Vagina (tissue), 2 donors: ENCODE measurements around the gene MRTFA. TPM values are rescaled to one million over a fixed set of nuclear protein-coding genes. Genes with fewer than 3 reads are reported as not detected.
"Not testable (repeated sequence)": the region's sequence is repeated elsewhere in the genome, so short reads cannot be mapped to it uniquely, and the experiment has no call there.

Experiments
- DNase-seq, 2 donors: peaks; one replicate each; pipeline ENCODE4 v3.0.0-alpha.2; 2017; ENCODE audit errors: extremely low spot score in 2 of 2
- H3K27ac ChIP-seq: fragments of 200-600 bp; sonication (generic); one replicate; pipeline ENCODE4 v1.5.1; 2019
- H3K27me3 ChIP-seq: fragments of 200-600 bp; sonication (generic); one replicate; pipeline ENCODE4 v1.5.1; 2019
- H3K36me3 ChIP-seq, 2 donors: fragments of 200-600 bp; sonication (generic); one replicate each; pipeline ENCODE4 v1.5.1; 2017 to 2019
- H3K4me1 ChIP-seq: fragments of 200-600 bp; sonication (generic); one replicate; pipeline ENCODE4 v1.5.1; 2019
- H3K4me3 ChIP-seq, 2 donors: fragments of 200-600 bp; sonication (generic); 1 replicate in 1 of 2; 2 replicates in 1 of 2; pipeline ENCODE4 v1.5.1; 2016 to 2019
- H3K9me3 ChIP-seq: fragments of 200-600 bp; sonication (generic); one replicate; pipeline ENCODE4 v1.5.1; 2019
- CTCF ChIP-seq, 3 experiments: fragments of 450-650 bp in 2 of 3; fragments of 200-600 bp in 1 of 3; sonication (generic) in 1 of 3; IDR thresholded peaks; one replicate each; pipeline ENCODE4 v1.5.1; 2017 to 2019; ENCODE audit warnings: antibody characterized with exemption in 3 of 3, mild to moderate bottlenecking in 2 of 3, moderate library complexity in 2 of 3
- POLR2A ChIP-seq, 2 donors: fragments of 450-650 bp; IDR thresholded peaks; one replicate each; pipeline ENCODE4 v1.6.1; 2017; ENCODE audit warnings: antibody characterized with exemption in 2 of 2, mild to moderate bottlenecking in 2 of 2, moderate library complexity in 2 of 2
- POLR2AphosphoS5 ChIP-seq, 2 donors: sonication (generic); formaldehyde crosslinking; IDR thresholded peaks; one replicate each; pipeline ENCODE4 v1.9.0; 2017; ENCODE audit warnings: antibody characterized with exemption in 2 of 2, mild to moderate bottlenecking in 2 of 2, low read depth in 1 of 2; ENCODE audit not compliant: insufficient read depth in 1 of 2
- intact Hi-C: fragments of 100-400 bp; cut with DNase I; formaldehyde crosslinking; loops from one replicate; pipeline ENCODE4 v1.15.1; 2023
- total RNA-seq: library from RNA; depleted of rRNA; stranded (reverse); fragments of >200 nt; gene quantifications from one replicate; pipeline ENCODE4 v1.2.3, GENCODE V29; 2016

Gene MRTFA
- total RNA-seq, 1 donor from 2014 or later, result 99.4 TPM

GRCh38 chr22:40557972-40558371 is 78.5 kb downstream of the MRTFA start:
- no peak for DNase-seq
- H3K9me3 ChIP-seq, result no peaks in the 10 kb centered on the region
- intact Hi-C loops, result no loop called here
- no peak overlapping the region for H3K27ac ChIP-seq
- H3K4me1 ChIP-seq, result peaks cover 7% of the 10 kb centered on the region
- no peaks in the 10 kb centered on the region for H3K36me3 ChIP-seq
- H3K27me3 ChIP-seq, result no peaks in the 10 kb centered on the region
- TF ChIP-seq POLR2AphosphoS5 (IDR thresholded peaks at IDR 0.05; ENCODE audit: insufficient read depth in 1 of 2, low read depth in 1 of 2), result no peak
- no peak for TF ChIP-seq CTCF (IDR thresholded peaks at IDR 0.05)
- TF ChIP-seq POLR2A (IDR thresholded peaks at IDR 0.05), result no peak
- no peak overlapping the region for H3K4me3 ChIP-seq

DNA sequence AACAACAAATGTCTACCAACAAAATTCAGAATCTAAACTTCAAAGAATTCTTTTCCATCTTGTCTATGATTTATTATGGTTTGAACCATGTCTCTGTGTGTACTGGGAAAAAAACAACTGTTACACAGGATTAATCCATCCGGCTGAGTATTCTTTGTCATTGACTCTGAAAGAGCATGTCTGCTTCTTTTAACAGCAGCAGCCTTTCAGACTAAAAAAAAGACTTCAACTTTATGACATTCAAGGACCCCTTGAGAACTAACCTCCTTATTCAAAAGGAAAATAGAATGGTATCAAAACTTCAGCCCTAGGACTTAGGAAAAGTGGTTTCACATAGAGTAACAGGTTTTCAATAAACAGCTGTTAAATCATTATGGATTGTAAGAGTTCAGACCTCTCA is 79.9 kb downstream of the MRTFA start:
- Histone ChIP-seq H3K4me3 (no peak overlapping the region), H3K9me3 (no peaks in the 10 kb centered on the region), H3K27ac (no peak overlapping the region), H3K27me3 (no peaks in the 10 kb centered on the region), H3K36me3 (peaks cover 0 to 3% of the 10 kb centered on the region in 2 donors), H3K4me1 (peaks cover 7% of the 10 kb centered on the region)
- TF ChIP-seq CTCF (IDR thresholded peaks at IDR 0.05) (no peak), POLR2AphosphoS5 (IDR thresholded peaks at IDR 0.05; ENCODE audit: insufficient read depth in 1 of 2, low read depth in 1 of 2) (no peak), POLR2A (IDR thresholded peaks at IDR 0.05) (no peak)
- intact Hi-C loops, result no loop called here
- DNase-seq, result no peak

- H3K4me1 ChIP-seq, DNase-seq, H3K27me3 ChIP-seq, H3K9me3 ChIP-seq, H3K36me3 ChIP-seq, H3K4me3 ChIP-seq, H3K27ac ChIP-seq, intact Hi-C loops: not testable (repeated sequence)
These were observed 82.5 kb downstream of the MRTFA start for GRCh38 chr22:40554023-40554422.

GRCh38 chr22:40553014-40553554 is 83.4 kb downstream of the MRTFA start:
- no peaks in the 10 kb centered on the region for H3K27me3 ChIP-seq
- H3K9me3 ChIP-seq, result no peaks in the 10 kb centered on the region
- H3K36me3 ChIP-seq, result peaks cover 0 to 3% of the 10 kb centered on the region in 2 donors
- TF ChIP-seq CTCF (IDR thresholded peaks at IDR 0.05), result no peak
- TF ChIP-seq POLR2A (IDR thresholded peaks at IDR 0.05), result no peak
- TF ChIP-seq POLR2AphosphoS5 (IDR thresholded peaks at IDR 0.05; ENCODE audit: insufficient read depth in 1 of 2, low read depth in 1 of 2), result no peak
- H3K4me1 ChIP-seq, result no peaks in the 10 kb centered on the region
- no peak for DNase-seq
- H3K4me3 ChIP-seq, result no peak overlapping the region
- intact Hi-C loops, result no loop called here
- no peak overlapping the region for H3K27ac ChIP-seq

GRCh38 chr22:40552070-40552469 is 84.4 kb downstream of the MRTFA start:
- TF ChIP-seq CTCF (IDR thresholded peaks at IDR 0.05), result no peak
- no peaks in the 10 kb centered on the region for H3K9me3 ChIP-seq
- no peaks in the 10 kb centered on the region for H3K4me1 ChIP-seq
- no peak overlapping the region for H3K27ac ChIP-seq
- H3K4me3 ChIP-seq, result no peak overlapping the region
- H3K27me3 ChIP-seq, result no peaks in the 10 kb centered on the region
- H3K36me3 ChIP-seq, result peaks cover 0 to 3% of the 10 kb centered on the region in 2 donors
- intact Hi-C loops, result no loop called here
- no peak for DNase-seq

DNA sequence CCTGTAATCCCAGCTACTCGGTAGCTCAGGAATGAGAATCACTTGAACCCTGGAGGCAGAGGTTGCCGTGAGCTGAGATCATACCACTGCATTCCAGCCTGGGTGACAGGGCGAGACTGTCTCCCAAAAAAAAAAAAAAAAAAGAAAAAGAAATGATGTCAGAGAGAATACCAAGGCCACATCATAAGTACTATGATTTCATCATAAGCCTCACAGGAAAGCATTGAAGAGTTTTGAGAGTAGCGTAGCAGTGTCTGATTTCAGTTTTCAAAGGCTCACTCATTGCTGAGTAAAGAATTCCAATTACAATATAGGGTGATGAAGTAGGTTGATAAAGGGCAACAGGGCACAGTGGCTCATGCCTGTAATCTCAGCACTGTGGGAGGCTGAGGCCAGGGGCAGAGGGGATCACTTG is 88.8 kb downstream of the MRTFA start:
- Histone ChIP-seq H3K9me3 (no peaks in the 10 kb centered on the region), H3K36me3 (peaks cover 0 to 3% of the 10 kb centered on the region in 2 donors), H3K4me1 (peaks cover 6% of the 10 kb centered on the region), H3K4me3 (no peak overlapping the region), H3K27me3 (no peaks in the 10 kb centered on the region), H3K27ac (no peak overlapping the region)
- TF ChIP-seq CTCF (IDR thresholded peaks at IDR 0.05) (no peak), POLR2AphosphoS5 (IDR thresholded peaks at IDR 0.05; ENCODE audit: insufficient read depth in 1 of 2, low read depth in 1 of 2) (no peak), POLR2A (IDR thresholded peaks at IDR 0.05) (no peak)
- intact Hi-C loops, result no loop called here
- no peak for DNase-seq
